Stomach (tissue), 9 donors: ENCODE measurements around the gene GDNF. TPM values are rescaled to one million over a fixed set of nuclear protein-coding genes. Genes with fewer than 3 reads are reported as not detected.

Source experiments
- DNase-seq, 2 donors: peaks; one replicate each; pipeline versions ENCODE4 v3.0.0 to v3.0.0-alpha.2; 2013 to 2019
- H3K27ac ChIP-seq, 5 donors: fragments of 200-600 bp in 4 of 5; sonication (generic) in 4 of 5; one replicate each; pipeline ENCODE4 v1.5.1; 2013 to 2019; ENCODE audit warnings: mild to moderate bottlenecking in 1 of 5, moderate library complexity in 1 of 5
- H3K27me3 ChIP-seq, 3 donors: fragments of 200-600 bp; sonication (generic); one replicate each; pipeline ENCODE4 v1.5.1; 2017 to 2019; ENCODE audit warnings: mixed run types in 1 of 3
- H3K36me3 ChIP-seq, 4 donors: fragments of 200-600 bp; sonication (generic); 1 replicate in 3 of 4; 2 replicates in 1 of 4; pipeline ENCODE4 v1.5.1; 2016 to 2019
- H3K4me1 ChIP-seq, 4 donors: fragments of 200-600 bp; sonication (generic); one replicate each; pipeline ENCODE4 v1.5.1; 2016 to 2019
- H3K4me3 ChIP-seq, 4 donors: fragments of 200-600 bp; sonication (generic) in 3 of 4; one replicate each; pipeline ENCODE4 v1.5.1; 2016 to 2019; ENCODE audit warnings: mild to moderate bottlenecking in 1 of 4
- H3K9me3 ChIP-seq, 4 donors: fragments of 200-600 bp; sonication (generic); one replicate each; pipeline ENCODE4 v1.5.1; 2016 to 2019
- CTCF ChIP-seq, 7 experiments: fragments of 450-650 bp in 4 of 7; fragments of 200-600 bp in 3 of 7; sonication (generic) in 3 of 7; IDR thresholded peaks; one replicate each; pipeline ENCODE4 v1.5.1; 2016 to 2019; ENCODE audit warnings: antibody characterized with exemption in 7 of 7, control low read depth in 2 of 7, mild to moderate bottlenecking in 1 of 7
- EP300 ChIP-seq: sonication (generic); formaldehyde crosslinking; IDR thresholded peaks from one replicate; pipeline ENCODE4 v1.6.1; 2017; ENCODE audit warnings: antibody characterized with exemption
- POLR2A ChIP-seq, 4 donors: fragments of 450-650 bp; IDR thresholded peaks; one replicate each; pipeline ENCODE4 v1.6.1; 2016; ENCODE audit warnings: antibody characterized with exemption in 4 of 4, control low read depth in 2 of 4, mild to moderate bottlenecking in 1 of 4, moderate library complexity in 1 of 4
- POLR2AphosphoS5 ChIP-seq, 3 donors: sonication (generic); formaldehyde crosslinking; IDR thresholded peaks; one replicate each; pipeline ENCODE4 v1.6.1; 2016; ENCODE audit warnings: antibody characterized with exemption in 3 of 3
- WGBS, 5 donors: extraction: QIAGEN DNeasy Blood & Tissue Kit in 3 of 5; methylation state at CpG; one replicate each; pipeline versions ENCODE4 v1.1.5 to v1.1.7; 2013 to 2018; 5-methylcytosine and 5-hydroxymethylcytosine counted together
- intact Hi-C: fragments of 100-400 bp; cut with DNase I; formaldehyde crosslinking; loops from one replicate; pipeline ENCODE4 v1.15.1; 2023; ENCODE audit warnings: low total_unique reads
- polyA plus RNA-seq, 3 donors: library from polyadenylated mRNA; stranded (reverse); fragments of 200-250 nt; gene quantifications; one replicate each; pipeline ENCODE4 v1.2.3, GENCODE V29; 2013
- total RNA-seq, 5 donors: library from RNA; depleted of rRNA; stranded (reverse); fragments of >200 nt; gene quantifications; one replicate each; pipeline versions ENCODE4 v1.1.0 to v1.2.3, GENCODE V29; 2014 to 2016
- donor health status: healthy with polysubstance abuse.
- donor health status: Bipolar disorder and iron deficiency.
- donor health status: healthy.

GDNF gene
- total and polyA plus RNA-seq, 8 donors = 0.29 to 1.1 (median 0.73) TPM; not detected in 2

- no peaks in the 10 kb centered on the region for H3K36me3 ChIP-seq
- peaks cover 0 to 11% (median 6%) of the 10 kb centered on the region in 4 donors for H3K9me3 ChIP-seq
- no peak overlapping the region for H3K4me3 ChIP-seq
- no peak overlapping the region for H3K27ac ChIP-seq
- intact Hi-C loops = no loop called here
- no peak for DNase-seq
- TF ChIP-seq POLR2AphosphoS5 (IDR thresholded peaks at IDR 0.05) (no peak), EP300 (no peak), CTCF (IDR thresholded peaks at IDR 0.05) (no peak), POLR2A (IDR thresholded peaks at IDR 0.05) (no peak)
- WGBS, 5 donors = 76 to 93% (median 92%) methylated on average over 1 of the region's 1 CpG
- peaks cover 0 to 4% (median 0%) of the 10 kb centered on the region in 4 donors for H3K4me1 ChIP-seq
- H3K27me3 ChIP-seq = no peaks in the 10 kb centered on the region
Measured at GRCh38 chr5:37769840-37770239, 70.0 kb downstream of the GDNF start.

- Histone ChIP-seq H3K27ac (no peak overlapping the region), H3K4me3 (no peak overlapping the region), H3K36me3 (no peaks in the 10 kb centered on the region), H3K27me3 (no peaks in the 10 kb centered on the region), H3K4me1 (peaks cover 0 to 4% (median 0%) of the 10 kb centered on the region in 4 donors), H3K9me3 (peaks cover 0 to 4% (median 0%) of the 10 kb centered on the region in 4 donors)
- intact Hi-C loops = no loop called here
- 78 to 92% (median 85%) methylated on average over 4 of the region's 4 CpGs for WGBS, 5 donors
- TF ChIP-seq EP300 (no peak), CTCF (IDR thresholded peaks at IDR 0.05) (no peak), POLR2AphosphoS5 (IDR thresholded peaks at IDR 0.05) (no peak), POLR2A (IDR thresholded peaks at IDR 0.05) (no peak)
- no peak for DNase-seq
Measured at GRCh38 chr5:37769108-37769507, 70.7 kb downstream of the GDNF start.

GRCh38 chr5:37768371-37768770 lies 71.5 kb downstream of the GDNF start:
- DNase-seq = no peak
- intact Hi-C loops = no loop called here
- Histone ChIP-seq H3K9me3 (no peaks in the 10 kb centered on the region), H3K27me3 (no peaks in the 10 kb centered on the region), H3K27ac (no peak overlapping the region), H3K36me3 (no peaks in the 10 kb centered on the region), H3K4me1 (peaks cover 0 to 4% (median 0%) of the 10 kb centered on the region in 4 donors), H3K4me3 (no peak overlapping the region)
- TF ChIP-seq POLR2A (IDR thresholded peaks at IDR 0.05) = no peak
- no peak for TF ChIP-seq POLR2AphosphoS5 (IDR thresholded peaks at IDR 0.05)
- no peak for TF ChIP-seq EP300
- no peak for TF ChIP-seq CTCF (IDR thresholded peaks at IDR 0.05)

GRCh38 chr5:37767961-37768360 lies 71.9 kb downstream of the GDNF start:
- 70 to 86% (median 76%) methylated on average over 4 of the region's 4 CpGs for WGBS, 5 donors
- TF ChIP-seq EP300 = no peak
- no peak for TF ChIP-seq POLR2A (IDR thresholded peaks at IDR 0.05)
- no peak for TF ChIP-seq POLR2AphosphoS5 (IDR thresholded peaks at IDR 0.05)
- no peak for TF ChIP-seq CTCF (IDR thresholded peaks at IDR 0.05)
- no peak for DNase-seq
- no peak overlapping the region for H3K4me3 ChIP-seq
- H3K36me3 ChIP-seq = no peaks in the 10 kb centered on the region
- H3K4me1 ChIP-seq = peaks cover 0 to 4% (median 0%) of the 10 kb centered on the region in 4 donors
- intact Hi-C loops = no loop called here
- H3K9me3 ChIP-seq = no peaks in the 10 kb centered on the region
- H3K27me3 ChIP-seq = no peaks in the 10 kb centered on the region
- no peak overlapping the region for H3K27ac ChIP-seq
